ENCODE results near the gene IER5L.

DNA sequence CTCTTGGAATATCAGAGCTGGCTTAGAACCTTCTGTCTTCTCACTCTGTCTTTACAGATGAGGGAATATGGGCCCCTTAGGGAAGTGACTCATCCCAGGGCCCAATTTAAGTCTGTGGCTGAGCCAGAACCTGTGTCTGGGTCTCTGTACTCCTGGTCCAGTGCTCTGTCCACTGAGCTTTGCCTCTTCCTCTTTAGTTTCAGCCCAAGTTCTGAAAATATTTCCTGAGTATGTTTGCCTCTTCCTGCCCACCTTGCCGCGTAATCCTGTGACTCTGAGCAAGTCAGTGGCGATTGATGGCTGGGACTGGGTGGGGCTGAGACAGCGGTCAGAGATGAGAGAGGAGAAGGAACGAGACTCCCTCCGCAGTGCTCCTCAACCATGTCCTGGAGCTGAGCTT lies 7.8 kb downstream of the IER5L start:
- TF ChIP-seq CTCF (IDR thresholded peaks at IDR 0.05; ENCODE audit: insufficient read depth, low read length, poor library complexity, severe bottlenecking) (no peak), EZH2phosphoT487 (conservative IDR thresholded peaks at IDR 0.05; ENCODE audit: low read length) (no peak)

Measured in SU-DHL-6 (cell line).